SK-N-SH (cell line): ENCODE data around the gene SIRT5.

Source experiments
- EP300 ChIP-seq, 2 experiments: IDR thresholded peaks; 2 replicates each; pipeline versions ENCODE4 v1.4.0 to v1.6.1; 2012; ENCODE audit warnings: borderline replicate concordance in 1 of 2, low read depth in 1 of 2, low read length in 1 of 2
- EZH2phosphoT487 ChIP-seq: fragments of 200-600 bp; sonication (generic); IDR thresholded peaks from 2 replicates; pipeline ENCODE4 v1.6.1; 2017; ENCODE audit warnings: low read depth, mixed run types, mild to moderate bottlenecking, antibody characterized with exemption, moderate library complexity, borderline replicate concordance
- FOSL2 ChIP-seq: IDR thresholded peaks from 2 replicates; pipeline ENCODE4 v1.4.0; 2012; ENCODE audit warnings: low read depth, mild to moderate bottlenecking, moderate library complexity, borderline replicate concordance
- FOXJ3 ChIP-seq: sonication (generic); formaldehyde crosslinking; IDR thresholded peaks from 2 replicates; pipeline ENCODE4 v1.5.1; 2020; ENCODE audit warnings: mild to moderate bottlenecking, missing genetic modification reagents
- GABPA ChIP-seq: IDR thresholded peaks from 2 replicates; pipeline ENCODE4 v1.4.0; 2012; ENCODE audit warnings: low read depth, mild to moderate bottlenecking
- JUND ChIP-seq: IDR thresholded peaks from 2 replicates; pipeline ENCODE4 v1.4.0; 2012
- POLR2AphosphoS5 ChIP-seq: IDR thresholded peaks from 2 replicates; pipeline ENCODE4 v1.6.1; 2012; ENCODE audit warnings: low read depth, low read length
- RAD21 ChIP-seq: IDR thresholded peaks from 2 replicates; pipeline ENCODE4 v1.6.1; 2012; ENCODE audit warnings: mild to moderate bottlenecking, low read length
- RFX5 ChIP-seq: IDR thresholded peaks from 2 replicates; pipeline ENCODE4 v1.6.1; 2012; ENCODE audit warnings: mild to moderate bottlenecking, improper control_type of control experiment, low read length
- SIN3A ChIP-seq: IDR thresholded peaks from 2 replicates; pipeline ENCODE4 v1.6.1; 2012; ENCODE audit warnings: low read depth, mild to moderate bottlenecking, low read length, moderate library complexity, borderline replicate concordance
- TCF12 ChIP-seq: IDR thresholded peaks from 2 replicates; pipeline ENCODE4 v1.4.0; 2012
- TEAD4 ChIP-seq: IDR thresholded peaks from 2 replicates; pipeline ENCODE4 v1.4.0; 2012; ENCODE audit warnings: mild to moderate bottlenecking, borderline replicate concordance; ENCODE audit not compliant: insufficient read depth
- TF ChIP-seq, protein P1 (sequence below): fragments of 200-600 bp; sonication (generic); IDR thresholded peaks from 2 replicates; pipeline ENCODE4 v1.6.1; 2017; ENCODE audit warnings: antibody characterized with exemption, mild to moderate bottlenecking, moderate library complexity
- TF ChIP-seq, protein P2 (sequence below): IDR thresholded peaks from 2 replicates; pipeline ENCODE4 v1.4.0; 2012; ENCODE audit warnings: low read depth

DNA sequence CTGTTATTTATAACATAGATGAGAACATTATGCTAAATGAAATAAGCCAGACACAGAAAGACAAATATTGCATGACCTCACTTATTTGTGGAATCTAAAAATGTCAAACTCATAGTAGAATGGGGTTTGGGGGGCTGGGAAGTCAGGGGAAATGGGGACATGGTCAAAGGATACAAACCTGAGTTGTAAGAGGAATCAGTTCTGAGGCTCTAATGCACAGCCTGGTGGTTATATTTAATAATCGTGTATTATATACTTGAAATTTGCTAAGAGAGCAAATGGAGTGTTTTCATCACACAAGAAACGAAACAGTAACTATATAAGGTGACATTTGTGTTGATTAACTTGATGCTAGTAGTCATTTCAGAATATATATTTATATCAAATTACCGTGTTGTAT, 46.2 kb upstream of the SIRT5 start:
- no peak for TF ChIP-seq POLR2AphosphoS5
- TF ChIP-seq, protein P1, sequence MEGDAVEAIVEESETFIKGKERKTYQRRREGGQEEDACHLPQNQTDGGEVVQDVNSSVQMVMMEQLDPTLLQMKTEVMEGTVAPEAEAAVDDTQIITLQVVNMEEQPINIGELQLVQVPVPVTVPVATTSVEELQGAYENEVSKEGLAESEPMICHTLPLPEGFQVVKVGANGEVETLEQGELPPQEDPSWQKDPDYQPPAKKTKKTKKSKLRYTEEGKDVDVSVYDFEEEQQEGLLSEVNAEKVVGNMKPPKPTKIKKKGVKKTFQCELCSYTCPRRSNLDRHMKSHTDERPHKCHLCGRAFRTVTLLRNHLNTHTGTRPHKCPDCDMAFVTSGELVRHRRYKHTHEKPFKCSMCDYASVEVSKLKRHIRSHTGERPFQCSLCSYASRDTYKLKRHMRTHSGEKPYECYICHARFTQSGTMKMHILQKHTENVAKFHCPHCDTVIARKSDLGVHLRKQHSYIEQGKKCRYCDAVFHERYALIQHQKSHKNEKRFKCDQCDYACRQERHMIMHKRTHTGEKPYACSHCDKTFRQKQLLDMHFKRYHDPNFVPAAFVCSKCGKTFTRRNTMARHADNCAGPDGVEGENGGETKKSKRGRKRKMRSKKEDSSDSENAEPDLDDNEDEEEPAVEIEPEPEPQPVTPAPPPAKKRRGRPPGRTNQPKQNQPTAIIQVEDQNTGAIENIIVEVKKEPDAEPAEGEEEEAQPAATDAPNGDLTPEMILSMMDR = peak; percentile 32; the same call in 1 of the 2 replicates
- TF ChIP-seq FOSL2 = no peak
- peak; percentile 30 for TF ChIP-seq RAD21
- TF ChIP-seq FOXJ3 (CRISPR knock-in tag) = no peak
- no peak for TF ChIP-seq SIN3A
- no peak for TF ChIP-seq EZH2phosphoT487
- no peak for TF ChIP-seq JUND
- no peak for TF ChIP-seq RFX5
- TF ChIP-seq GABPA = no peak
- TF ChIP-seq TCF12 = no peak
- TF ChIP-seq EP300 (IDR thresholded peaks at IDR 0.05; ENCODE audit: borderline replicate concordance in 1 of 2, low read depth in 1 of 2, low read length in 1 of 2) = no peak
- TF ChIP-seq, protein P2, sequence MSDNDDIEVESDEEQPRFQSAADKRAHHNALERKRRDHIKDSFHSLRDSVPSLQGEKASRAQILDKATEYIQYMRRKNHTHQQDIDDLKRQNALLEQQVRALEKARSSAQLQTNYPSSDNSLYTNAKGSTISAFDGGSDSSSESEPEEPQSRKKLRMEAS = no peak
- TF ChIP-seq TEAD4 = no peak
